CD4-positive, CD25-positive, alpha-beta regulatory T cell (primary cell): ENCODE measurements around the gene MLXIP. TPM values are rescaled to one million over a fixed set of nuclear protein-coding genes. Genes with fewer than 3 reads are reported as not detected.

Experiments
- ATAC-seq, 2 donors: fragments of 150-1000 bp; cut with Tn5 transposase; one replicate each; pipeline ENCODE4 v1.10.0; 2021; ENCODE audit warnings: low read depth in 2 of 2, moderate number of reproducible peaks in 2 of 2, moderate library complexity in 1 of 2
- DNase-seq, 3 donors: peaks; one replicate each; pipeline versions ENCODE4 v3.0.0 to v3.0.0-alpha.2; 2012 to 2022; ENCODE audit warnings: mixed read lengths in 1 of 3
- H3K27ac ChIP-seq: one replicate; pipeline ENCODE4 v1.7.0; 2013; ENCODE audit warnings: mild to moderate bottlenecking, low read length; ENCODE audit not compliant: insufficient read depth, poor library complexity, severe bottlenecking
- H3K27me3 ChIP-seq: one replicate; pipeline ENCODE4 v1.7.0; 2013; ENCODE audit warnings: low read length; ENCODE audit not compliant: control insufficient read depth, insufficient read depth
- H3K36me3 ChIP-seq: one replicate; pipeline ENCODE4 v1.7.0; 2013; ENCODE audit warnings: mild to moderate bottlenecking, low read length, moderate library complexity; ENCODE audit not compliant: control insufficient read depth, insufficient read depth
- H3K4me1 ChIP-seq: 2 replicates; pipeline ENCODE4 v1.7.0; 2013; ENCODE audit warnings: mild to moderate bottlenecking, low read length; ENCODE audit not compliant: insufficient read depth, control insufficient read depth, poor library complexity, severe bottlenecking
- H3K4me3 ChIP-seq: one replicate; pipeline ENCODE4 v1.7.0; 2013; ENCODE audit warnings: low read depth, mild to moderate bottlenecking, low read length, moderate library complexity
- H3K9me3 ChIP-seq, 2 experiments: 1 replicate in 1 of 2; 2 replicates in 1 of 2; pipeline ENCODE4 v1.7.0; 2013; ENCODE audit warnings: low read length in 2 of 2, mild to moderate bottlenecking in 1 of 2, moderate library complexity in 1 of 2; ENCODE audit not compliant: control insufficient read depth in 2 of 2
- H3K27ac Mint-ChIP-seq, 3 donors: one replicate each; pipeline ENCODE4 v1.8.0; 2020 to 2022; ENCODE audit warnings: mild to moderate bottlenecking in 3 of 3, mixed read lengths in 3 of 3, moderate library complexity in 2 of 3
- H3K27me3 Mint-ChIP-seq: one replicate; pipeline ENCODE4 v1.8.0; 2022; ENCODE audit warnings: mild to moderate bottlenecking, mixed read lengths
- H3K36me3 Mint-ChIP-seq: one replicate; pipeline ENCODE4 v1.8.0; 2020; ENCODE audit warnings: mixed read lengths
- H3K4me1 Mint-ChIP-seq, 4 donors: one replicate each; pipeline ENCODE4 v1.8.0; 2020 to 2022; ENCODE audit warnings: mixed read lengths in 4 of 4, mild to moderate bottlenecking in 1 of 4
- H3K4me3 Mint-ChIP-seq, 4 donors: one replicate each; pipeline ENCODE4 v1.8.0; 2020 to 2022; ENCODE audit warnings: mild to moderate bottlenecking in 4 of 4, mixed read lengths in 4 of 4, moderate library complexity in 3 of 4
- H3K9me3 Mint-ChIP-seq, 7 donors: one replicate each; pipeline ENCODE4 v1.8.0; 2020 to 2022; ENCODE audit warnings: mixed read lengths in 7 of 7, mild to moderate bottlenecking in 3 of 7, moderate library complexity in 2 of 7
- polyA plus RNA-seq, 4 donors: library from polyadenylated mRNA; unstranded; fragments of 300-500 nt; fragmentation: Illumina TruSeq; gene quantifications; one replicate each; pipeline ENCODE4 v1.2.3, GENCODE V29; 2021
- total RNA-seq: library from RNA; stranded (reverse); gene quantifications from one replicate; pipeline ENCODE4 v1.2.3, GENCODE V29; 2022

The MLXIP gene
- total and polyA plus RNA-seq, 5 donors from 2014 or later: 5.0 to 83.2 (median 7.8) TPM

- DNase-seq (no peak), ATAC-seq (no peak)
- H3K4me1 Mint-ChIP-seq: peaks cover 9 to 42% (median 34%) of the 10 kb centered on the region in 4 donors
- peaks cover 8% of the 10 kb centered on the region for H3K36me3 Mint-ChIP-seq
- no peaks in the 10 kb centered on the region for H3K27me3 Mint-ChIP-seq
- no peaks in the 10 kb centered on the region for H3K27me3 ChIP-seq
- H3K9me3 Mint-ChIP-seq: no peaks in the 10 kb centered on the region
- peak overlapping the region in 1 of 4 donors; percentile 41 for H3K4me3 Mint-ChIP-seq
- H3K4me3 ChIP-seq: no peak overlapping the region
- H3K9me3 ChIP-seq: no peaks in the 10 kb centered on the region
- H3K36me3 ChIP-seq: no peaks in the 10 kb centered on the region
- no peak overlapping the region for H3K27ac ChIP-seq
- peaks cover 13% of the 10 kb centered on the region for H3K4me1 ChIP-seq
- H3K27ac Mint-ChIP-seq: peak overlapping the region; percentile 86 to 89 (median 88)
Measured at GRCh38 chr12:122121745-122122144, 43.2 kb downstream of the MLXIP start.

- H3K27ac ChIP-seq: no peak overlapping the region
- Mint-ChIP-seq H3K27me3 (no peaks in the 10 kb centered on the region), H3K27ac (peak overlapping the region; percentile 21 to 69 (median 42)), H3K4me3 (peak overlapping the region in 2 of 4 donors; percentile 35 to 77), H3K4me1 (peaks cover 9 to 39% (median 25%) of the 10 kb centered on the region in 4 donors), H3K9me3 (no peaks in the 10 kb centered on the region), H3K36me3 (peaks cover 2% of the 10 kb centered on the region)
- ATAC-seq: peak in 1 of 2 donors; percentile 35
- no peak overlapping the region for H3K4me3 ChIP-seq
- peaks cover 13% of the 10 kb centered on the region for H3K4me1 ChIP-seq
- peak; percentile 58 to 72 (median 69) for DNase-seq
- H3K36me3 ChIP-seq: peaks cover 10% of the 10 kb centered on the region
- no peaks in the 10 kb centered on the region for H3K9me3 ChIP-seq
- no peaks in the 10 kb centered on the region for H3K27me3 ChIP-seq
Measured at GRCh38 chr12:122123051-122123760, 44.6 kb downstream of the MLXIP start.

DNA sequence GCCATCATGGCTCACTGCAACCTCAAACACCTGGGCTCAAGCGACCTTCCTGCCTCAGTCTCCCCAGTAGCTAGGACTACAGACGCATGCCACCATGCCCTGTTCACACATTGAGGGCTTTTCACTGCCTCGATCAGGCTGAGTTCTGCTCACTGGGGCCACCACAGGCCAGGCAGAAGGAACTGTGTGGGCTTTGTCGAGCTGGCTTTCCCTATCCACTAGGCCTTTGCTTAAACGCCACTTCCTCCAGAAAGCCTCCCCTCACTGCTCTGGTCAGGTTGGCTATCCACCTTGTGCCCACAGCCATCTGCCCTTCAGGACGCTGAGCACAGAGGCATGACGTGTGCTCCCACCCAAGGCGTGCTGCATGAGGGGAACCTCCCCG, 45.2 kb downstream of the MLXIP start:
- H3K36me3 Mint-ChIP-seq: peaks cover 5% of the 10 kb centered on the region
- H3K27ac Mint-ChIP-seq: peak overlapping the region; percentile 21 to 69 (median 42)
- peaks cover 9 to 39% (median 24%) of the 10 kb centered on the region in 4 donors for H3K4me1 Mint-ChIP-seq

GRCh38 chr12:122124370-122124769, 45.8 kb downstream of the MLXIP start:
- H3K27ac Mint-ChIP-seq: no peak overlapping the region
- Histone ChIP-seq H3K4me3 (no peak overlapping the region), H3K27me3 (no peaks in the 10 kb centered on the region), H3K4me1 (peaks cover 13% of the 10 kb centered on the region), H3K27ac (no peak overlapping the region), H3K36me3 (peaks cover 21% of the 10 kb centered on the region), H3K9me3 (no peaks in the 10 kb centered on the region)
- ATAC-seq (no peak), DNase-seq (no peak)
- no peaks in the 10 kb centered on the region for H3K27me3 Mint-ChIP-seq
- no peaks in the 10 kb centered on the region for H3K9me3 Mint-ChIP-seq
- H3K36me3 Mint-ChIP-seq: peaks cover 5% of the 10 kb centered on the region
- no peak overlapping the region for H3K4me3 Mint-ChIP-seq
- H3K4me1 Mint-ChIP-seq: peaks cover 9 to 35% (median 24%) of the 10 kb centered on the region in 4 donors

More for the DNA sequence above, 45.2 kb downstream of the MLXIP start:
- peaks cover 15% of the 10 kb centered on the region for H3K36me3 ChIP-seq
- H3K4me3 Mint-ChIP-seq: peak overlapping the region in 1 of 4 donors; percentile 60
- no peaks in the 10 kb centered on the region for H3K27me3 Mint-ChIP-seq
- no peak overlapping the region for H3K27ac ChIP-seq
- peaks cover 13% of the 10 kb centered on the region for H3K4me1 ChIP-seq
- H3K4me3 ChIP-seq: no peak overlapping the region
- no peaks in the 10 kb centered on the region for H3K9me3 Mint-ChIP-seq
- no peaks in the 10 kb centered on the region for H3K9me3 ChIP-seq
- no peaks in the 10 kb centered on the region for H3K27me3 ChIP-seq
- ATAC-seq (no peak), DNase-seq (no peak)

GRCh38 chr12:122125452-122126341, 47.1 kb downstream of the MLXIP start:
- Histone ChIP-seq H3K36me3 (peaks cover 34% of the 10 kb centered on the region), H3K4me3 (no peak overlapping the region), H3K27me3 (no peaks in the 10 kb centered on the region), H3K9me3 (no peaks in the 10 kb centered on the region), H3K4me1 (peaks cover 13% of the 10 kb centered on the region), H3K27ac (no peak overlapping the region)
- Mint-ChIP-seq H3K4me1 (peaks cover 9 to 28% (median 18%) of the 10 kb centered on the region in 4 donors), H3K27ac (peak overlapping the region in 2 of 3 donors; percentile 52 to 71), H3K9me3 (no peaks in the 10 kb centered on the region), H3K36me3 (peaks cover 5% of the 10 kb centered on the region), H3K27me3 (no peaks in the 10 kb centered on the region), H3K4me3 (no peak overlapping the region)
- DNase-seq (no peak), ATAC-seq (no peak)

- ATAC-seq (no peak), DNase-seq (no peak)
- Mint-ChIP-seq H3K4me3 (no peak overlapping the region), H3K27ac (peak overlapping the region in 1 of 3 donors; percentile 52), H3K9me3 (no peaks in the 10 kb centered on the region), H3K36me3 (peaks cover 5% of the 10 kb centered on the region), H3K4me1 (peaks cover 9 to 27% (median 18%) of the 10 kb centered on the region in 4 donors), H3K27me3 (no peaks in the 10 kb centered on the region)
- no peak overlapping the region for H3K27ac ChIP-seq
- H3K4me1 ChIP-seq: peaks cover 13% of the 10 kb centered on the region
- no peak overlapping the region for H3K4me3 ChIP-seq
- no peaks in the 10 kb centered on the region for H3K9me3 ChIP-seq
- H3K36me3 ChIP-seq: peaks cover 39% of the 10 kb centered on the region
- H3K27me3 ChIP-seq: no peaks in the 10 kb centered on the region
Measured at GRCh38 chr12:122126342-122126635, 47.7 kb downstream of the MLXIP start.

DNA sequence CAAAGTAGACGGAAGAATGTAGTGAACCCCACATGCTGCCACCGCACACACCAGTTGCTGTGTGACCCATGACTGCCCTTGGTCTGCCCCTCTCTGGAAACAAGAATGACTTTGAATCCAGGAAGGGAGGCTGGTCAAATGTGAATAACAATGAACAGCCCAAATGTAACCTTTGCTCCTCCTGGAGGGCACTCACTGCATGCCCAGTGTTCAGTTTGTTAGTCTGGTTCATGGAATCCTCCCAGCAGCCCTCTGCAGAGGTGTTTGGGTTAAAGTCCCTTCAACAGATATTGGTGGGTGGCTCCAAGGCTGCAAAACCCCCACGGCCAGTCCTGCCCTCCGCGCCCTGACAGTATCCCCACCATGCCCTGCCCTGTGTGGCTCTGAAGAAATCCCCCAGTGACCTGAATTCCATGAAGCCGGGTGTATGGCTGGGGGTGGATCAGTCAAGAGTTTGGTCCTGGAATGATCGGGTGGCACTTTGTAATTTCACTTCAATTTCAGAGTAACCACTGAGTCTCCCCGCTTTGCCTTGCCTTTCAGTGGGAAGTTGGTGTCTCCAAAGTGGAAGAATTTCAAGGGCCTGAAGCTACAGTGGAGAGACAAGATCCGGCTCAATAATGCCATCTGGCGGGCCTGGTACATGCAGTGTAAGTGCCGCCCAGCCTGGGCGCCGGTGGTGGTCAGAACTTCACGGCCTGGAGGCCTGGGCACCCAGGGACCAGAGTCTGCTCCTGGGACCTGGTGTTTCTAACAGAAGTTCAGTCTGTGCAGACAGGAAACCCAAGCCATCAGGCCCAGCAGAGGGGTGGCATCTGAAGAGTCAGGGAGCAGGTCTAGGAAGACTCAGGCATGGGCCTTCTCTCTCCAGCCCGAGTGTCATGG, 48.4 kb downstream of the MLXIP start:
- Mint-ChIP-seq H3K4me3 (no peak overlapping the region), H3K36me3 (peaks cover 5% of the 10 kb centered on the region), H3K27me3 (no peaks in the 10 kb centered on the region), H3K4me1 (peaks cover 6 to 20% (median 13%) of the 10 kb centered on the region in 4 donors), H3K9me3 (no peaks in the 10 kb centered on the region), H3K27ac (peak overlapping the region in 2 of 3 donors; percentile 12 to 59)
- ATAC-seq (no peak), DNase-seq (no peak)
- H3K9me3 ChIP-seq: no peaks in the 10 kb centered on the region
- peaks cover 43% of the 10 kb centered on the region for H3K36me3 ChIP-seq
- no peaks in the 10 kb centered on the region for H3K27me3 ChIP-seq
- no peak overlapping the region for H3K4me3 ChIP-seq
- no peak overlapping the region for H3K27ac ChIP-seq
- peaks cover 8% of the 10 kb centered on the region for H3K4me1 ChIP-seq
